WERI-Rb-1 (cell line): ENCODE results near the gene CDH4.

Experiments used
- DNase-seq: peaks from one replicate; pipeline ENCODE4 v3.0.0-alpha.2; 2020
- H3K27ac ChIP-seq: fragments of 250-450 bp; sonication (Bioruptor Pico); 2 replicates; pipeline ENCODE4 v1.5.1; 2020; ENCODE audit warnings: mild to moderate bottlenecking, moderate library complexity
- H3K27me3 ChIP-seq: fragments of 250-450 bp; sonication (Bioruptor Pico); 2 replicates; pipeline ENCODE4 v1.5.1; 2021; ENCODE audit warnings: mild to moderate bottlenecking, low read depth, moderate library complexity; ENCODE audit not compliant: insufficient read depth, severe bottlenecking
- H3K36me3 ChIP-seq: fragments of 250-450 bp; sonication (Bioruptor Pico); 2 replicates; pipeline ENCODE4 v1.5.1; 2020; ENCODE audit warnings: mild to moderate bottlenecking, moderate library complexity
- H3K4me3 ChIP-seq: 2 replicates; pipeline ENCODE4 v1.5.1; 2011; ENCODE audit warnings: low read depth, mild to moderate bottlenecking, control low read depth, low read length
- H3K9me3 ChIP-seq: fragments of 250-450 bp; sonication (Bioruptor Pico); 2 replicates; pipeline ENCODE4 v1.5.1; 2021; ENCODE audit warnings: mild to moderate bottlenecking, moderate library complexity; ENCODE audit not compliant: severe bottlenecking
- CTCF ChIP-seq: IDR thresholded peaks from 2 replicates; pipeline ENCODE4 v1.5.1; 2011; ENCODE audit warnings: low read depth, mild to moderate bottlenecking, control low read depth, inconsistent platforms, low read length

The CDH4 gene

GRCh38 chr20:61830991-61831390 is 578.9 kb downstream of the CDH4 start:
- Histone ChIP-seq H3K9me3 (peaks cover 17% of the 10 kb centered on the region), H3K4me3 (no peak overlapping the region), H3K27me3 (peaks cover 97% of the 10 kb centered on the region), H3K36me3 (no peaks in the 10 kb centered on the region), H3K27ac (no peak overlapping the region)
- no peak for TF ChIP-seq CTCF
- DNase-seq: no peak

GRCh38 chr20:61832181-61832580 is 580.1 kb downstream of the CDH4 start:
- no peak overlapping the region for H3K4me3 ChIP-seq
- no peak for TF ChIP-seq CTCF
- DNase-seq: no peak
- H3K27me3 ChIP-seq: peaks cover 97% of the 10 kb centered on the region
- H3K27ac ChIP-seq: no peak overlapping the region
- no peaks in the 10 kb centered on the region for H3K36me3 ChIP-seq
- peaks cover 15% of the 10 kb centered on the region for H3K9me3 ChIP-seq

DNA sequence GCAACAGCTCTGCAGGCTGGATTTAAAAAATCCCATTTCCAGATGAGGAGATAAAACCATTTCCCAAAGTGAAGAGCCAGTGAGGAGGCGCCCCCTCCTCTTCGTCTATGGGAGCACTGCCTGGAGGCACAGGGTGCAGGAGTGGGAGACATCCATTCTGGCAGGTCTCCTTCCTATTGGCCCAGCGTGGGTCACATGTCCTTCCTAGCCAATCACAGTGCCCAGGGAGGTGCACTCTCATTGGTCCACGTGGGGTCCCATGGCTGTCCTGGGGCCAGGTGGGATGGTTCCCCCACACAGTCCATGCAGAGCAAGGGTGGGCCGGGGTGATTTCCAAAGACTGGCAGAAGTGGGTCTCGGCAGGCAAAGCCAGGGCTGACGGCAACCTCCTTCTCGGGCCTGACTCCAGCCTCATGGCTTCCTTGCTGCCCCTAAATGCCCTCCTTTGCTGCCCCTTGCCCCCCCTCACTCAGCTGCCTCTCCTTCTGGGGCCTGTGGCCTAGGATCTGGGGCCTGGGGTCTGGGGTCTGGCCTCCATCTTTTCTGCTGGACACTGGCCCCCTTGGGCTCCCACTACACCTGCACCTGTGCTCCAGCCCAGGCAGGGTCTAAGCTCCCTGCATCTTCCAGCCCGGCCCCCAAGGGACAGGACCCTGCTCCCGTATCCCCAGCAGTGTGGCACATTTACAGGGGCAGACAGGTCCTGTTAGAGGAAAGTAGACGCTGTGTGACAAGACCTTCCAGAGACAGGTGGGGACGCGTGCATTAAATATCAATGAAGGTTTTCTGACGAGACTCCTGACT is 581.9 kb downstream of the CDH4 start:
- H3K4me3 ChIP-seq: no peak overlapping the region
- H3K36me3 ChIP-seq: no peaks in the 10 kb centered on the region
- H3K9me3 ChIP-seq: peaks cover 6% of the 10 kb centered on the region
- no peak overlapping the region for H3K27ac ChIP-seq
- no peak for DNase-seq
- TF ChIP-seq CTCF: no peak
- peaks cover 96% of the 10 kb centered on the region for H3K27me3 ChIP-seq

DNA sequence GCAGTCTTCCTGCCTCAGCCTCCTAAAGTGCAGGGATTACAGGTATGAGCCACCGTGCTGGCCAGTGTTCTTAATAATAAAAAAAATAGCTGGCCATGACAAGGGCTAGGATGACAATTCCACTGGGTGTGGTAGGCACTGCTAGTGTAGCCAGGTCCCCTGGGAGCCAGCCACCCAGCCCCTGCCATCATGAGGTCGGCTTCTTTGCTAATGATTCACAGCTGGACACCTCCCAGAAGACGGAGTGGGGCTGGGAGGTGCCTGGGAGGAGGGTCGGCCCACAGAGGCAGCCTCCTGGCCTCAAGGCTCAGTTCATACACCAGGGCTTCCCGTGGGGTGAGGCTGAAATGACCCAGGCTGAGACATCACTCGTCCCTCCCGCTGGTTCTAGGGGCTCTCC is 583.2 kb downstream of the CDH4 start:
- Histone ChIP-seq H3K4me3 (no peak overlapping the region), H3K27ac (no peak overlapping the region), H3K36me3 (no peaks in the 10 kb centered on the region), H3K9me3 (no peaks in the 10 kb centered on the region), H3K27me3 (peaks cover 97% of the 10 kb centered on the region)
- TF ChIP-seq CTCF: no peak
- no peak for DNase-seq

DNA sequence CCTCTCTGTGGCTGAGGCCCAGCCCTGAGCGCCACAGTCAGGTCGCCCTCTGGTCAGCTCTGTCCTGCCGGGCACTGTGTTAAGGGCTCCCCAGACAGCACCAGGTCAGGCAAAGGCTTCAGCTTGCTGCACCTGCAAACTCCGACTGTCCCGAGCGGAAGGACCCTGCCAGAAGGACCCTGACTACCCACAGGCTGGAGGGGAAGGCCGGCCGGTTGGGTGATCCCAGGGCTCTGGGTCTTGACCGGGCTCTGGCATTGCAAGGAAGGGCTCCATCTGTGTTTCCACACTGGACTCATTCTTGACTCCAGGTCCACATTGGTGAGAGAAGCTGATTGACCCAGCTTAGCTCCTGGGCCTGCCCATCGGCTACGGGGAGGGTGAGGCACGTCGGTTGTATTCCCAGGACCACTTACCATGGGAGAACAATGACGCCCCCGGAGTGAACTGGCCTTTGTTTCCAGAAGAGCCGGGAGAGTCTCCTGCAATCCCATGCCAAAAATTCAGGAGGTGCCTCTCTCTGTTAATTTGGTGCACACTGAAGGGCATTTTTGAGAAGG is 583.8 kb downstream of the CDH4 start:
- Histone ChIP-seq H3K9me3 (no peaks in the 10 kb centered on the region), H3K4me3 (no peak overlapping the region), H3K27me3 (peaks cover 97% of the 10 kb centered on the region), H3K27ac (no peak overlapping the region), H3K36me3 (no peaks in the 10 kb centered on the region)
- TF ChIP-seq CTCF: no peak
- no peak for DNase-seq

GRCh38 chr20:61837200-61837599 is 585.1 kb downstream of the CDH4 start:
- Histone ChIP-seq H3K27me3 (peaks cover 97% of the 10 kb centered on the region), H3K4me3 (no peak overlapping the region), H3K9me3 (no peaks in the 10 kb centered on the region), H3K36me3 (no peaks in the 10 kb centered on the region), H3K27ac (no peak overlapping the region)
- DNase-seq: no peak
- TF ChIP-seq CTCF: no peak
